Uterus (tissue), 4 donors: ENCODE results near the gene CTTNBP2NL. TPM values are rescaled to one million over a fixed set of nuclear protein-coding genes. Genes with fewer than 3 reads are reported as not detected.

Experiments
- DNase-seq, 2 donors: peaks; one replicate each; pipeline ENCODE4 v3.0.0-alpha.2; 2019 to 2020
- H3K27ac ChIP-seq, 2 donors: fragments of 200-600 bp; sonication (generic); 1 replicate in 1 of 2; 2 replicates in 1 of 2; pipeline ENCODE4 v1.5.1; 2016 to 2018
- H3K27me3 ChIP-seq, 2 donors: fragments of 200-600 bp; sonication (generic); one replicate each; pipeline ENCODE4 v1.5.1; 2018 to 2019; ENCODE audit warnings: control low read depth in 1 of 2
- H3K36me3 ChIP-seq, 2 donors: fragments of 200-600 bp; sonication (generic); one replicate each; pipeline ENCODE4 v1.5.1; 2019; ENCODE audit warnings: control low read depth in 1 of 2
- H3K4me1 ChIP-seq, 2 donors: fragments of 200-600 bp; sonication (generic); one replicate each; pipeline ENCODE4 v1.5.1; 2018 to 2019; ENCODE audit warnings: control low read depth in 1 of 2
- H3K4me3 ChIP-seq, 2 donors: fragments of 200-600 bp; sonication (generic); 1 replicate in 1 of 2; 2 replicates in 1 of 2; pipeline ENCODE4 v1.5.1; 2018 to 2019; ENCODE audit warnings: mild to moderate bottlenecking in 1 of 2
- H3K9me3 ChIP-seq, 2 donors: fragments of 200-600 bp; sonication (generic); one replicate each; pipeline ENCODE4 v1.5.1; 2019; ENCODE audit warnings: control low read depth in 1 of 2
- CTCF ChIP-seq, 4 experiments: fragments of 200-600 bp in 2 of 4; fragments of 450-650 bp in 2 of 4; sonication (generic) in 2 of 4; IDR thresholded peaks; one replicate each; pipeline ENCODE4 v1.5.1; 2016 to 2019; ENCODE audit warnings: antibody characterized with exemption in 4 of 4, mild to moderate bottlenecking in 2 of 4, moderate library complexity in 1 of 4
- POLR2A ChIP-seq, 2 donors: fragments of 450-650 bp; IDR thresholded peaks; one replicate each; pipeline ENCODE4 v1.6.1; 2016; ENCODE audit warnings: antibody characterized with exemption in 2 of 2, mild to moderate bottlenecking in 1 of 2, moderate library complexity in 1 of 2
- intact Hi-C: fragments of 100-400 bp; cut with DNase I; formaldehyde crosslinking; loops from one replicate; pipeline ENCODE4 v1.15.1; 2023; ENCODE audit warnings: low total_unique reads
- total RNA-seq, 4 donors: library from RNA; depleted of rRNA in 3 of 4; stranded (reverse); fragments of >200 nt in 3 of 4; gene quantifications; one replicate each; pipeline versions ENCODE4 v1.1.0 to v1.2.4, GENCODE V29; 2014 to 2023
- donor health status: DM: yes; HTN: yes; CAD: no.

The CTTNBP2NL gene
- total RNA-seq, 4 donors from 2014 or later: 9.4 to 60.5 (median 15.6) TPM

GRCh38 chr1:112453876-112454275 is 57.9 kb downstream of the CTTNBP2NL start:
- intact Hi-C loops: no loop called here

GRCh38 chr1:112454316-112454715 is 58.3 kb downstream of the CTTNBP2NL start:
- no peaks in the 10 kb centered on the region for H3K4me1 ChIP-seq
- no peak for TF ChIP-seq CTCF (IDR thresholded peaks at IDR 0.05)
- no peak for TF ChIP-seq POLR2A (IDR thresholded peaks at IDR 0.05)
- intact Hi-C loops: no loop called here
- no peak overlapping the region for H3K27ac ChIP-seq
- no peaks in the 10 kb centered on the region for H3K36me3 ChIP-seq
- no peak overlapping the region for H3K4me3 ChIP-seq
- DNase-seq: no peak
- no peaks in the 10 kb centered on the region for H3K27me3 ChIP-seq
- no peaks in the 10 kb centered on the region for H3K9me3 ChIP-seq

More at GRCh38 chr1:112453876-112454275, 57.9 kb downstream of the CTTNBP2NL start:
- Histone ChIP-seq H3K36me3 (no peaks in the 10 kb centered on the region), H3K9me3 (no peaks in the 10 kb centered on the region), H3K27ac (no peak overlapping the region), H3K4me1 (no peaks in the 10 kb centered on the region), H3K4me3 (no peak overlapping the region), H3K27me3 (no peaks in the 10 kb centered on the region)
- DNase-seq: no peak
- TF ChIP-seq CTCF (IDR thresholded peaks at IDR 0.05) (no peak), POLR2A (IDR thresholded peaks at IDR 0.05) (no peak)

GRCh38 chr1:112457241-112457640 is 61.2 kb downstream of the CTTNBP2NL start:
- H3K36me3 ChIP-seq: no peaks in the 10 kb centered on the region
- H3K9me3 ChIP-seq: no peaks in the 10 kb centered on the region
- TF ChIP-seq CTCF (IDR thresholded peaks at IDR 0.05) (no peak), POLR2A (IDR thresholded peaks at IDR 0.05) (no peak)
- DNase-seq: no peak
- intact Hi-C loops: no loop called here
- H3K27me3 ChIP-seq: no peaks in the 10 kb centered on the region
- H3K4me1 ChIP-seq: no peaks in the 10 kb centered on the region
- H3K4me3 ChIP-seq: no peak overlapping the region
- H3K27ac ChIP-seq: no peak overlapping the region

GRCh38 chr1:112457955-112458354 is 61.9 kb downstream of the CTTNBP2NL start:
- intact Hi-C loops: no loop called here
- Histone ChIP-seq H3K4me1 (no peaks in the 10 kb centered on the region), H3K27ac (no peak overlapping the region), H3K27me3 (no peaks in the 10 kb centered on the region), H3K4me3 (no peak overlapping the region), H3K36me3 (no peaks in the 10 kb centered on the region), H3K9me3 (no peaks in the 10 kb centered on the region)
- TF ChIP-seq CTCF (IDR thresholded peaks at IDR 0.05): no peak
- no peak for TF ChIP-seq POLR2A (IDR thresholded peaks at IDR 0.05)
- no peak for DNase-seq

GRCh38 chr1:112458756-112459155 is 62.7 kb downstream of the CTTNBP2NL start:
- no peak overlapping the region for H3K4me3 ChIP-seq
- no peak overlapping the region for H3K27ac ChIP-seq
- H3K4me1 ChIP-seq: no peaks in the 10 kb centered on the region
- no peaks in the 10 kb centered on the region for H3K27me3 ChIP-seq
- intact Hi-C loops: no loop called here
- H3K36me3 ChIP-seq: no peaks in the 10 kb centered on the region
- no peak for TF ChIP-seq CTCF (IDR thresholded peaks at IDR 0.05)
- H3K9me3 ChIP-seq: no peaks in the 10 kb centered on the region
- DNase-seq: no peak
